GM10847 (cell line): ENCODE results near the gene KREMEN1.

Experiments
- POLR2A ChIP-seq: IDR thresholded peaks from 2 replicates; pipeline ENCODE4 v1.6.1; 2011; ENCODE audit not compliant: insufficient read length; ENCODE audit errors: extremely low read depth

KREMEN1 gene

GRCh38 chr22:29144786-29145160 lies 71.9 kb downstream of the KREMEN1 start:
- TF ChIP-seq POLR2A, result no peak

GRCh38 chr22:29145321-29146072 lies 72.7 kb downstream of the KREMEN1 start:
- TF ChIP-seq POLR2A, result no peak

GRCh38 chr22:29146091-29146560 lies 73.3 kb downstream of the KREMEN1 start:
- no peak for TF ChIP-seq POLR2A

- TF ChIP-seq POLR2A, result no peak
Observed at GRCh38 chr22:29146771-29147170, 73.9 kb downstream of the KREMEN1 start.

- TF ChIP-seq POLR2A, result no peak
Observed at GRCh38 chr22:29147331-29147899, 74.6 kb downstream of the KREMEN1 start.

- no peak for TF ChIP-seq POLR2A
Observed at GRCh38 chr22:29148036-29148435, 75.2 kb downstream of the KREMEN1 start.

GRCh38 chr22:29148826-29149225 lies 76.0 kb downstream of the KREMEN1 start:
- TF ChIP-seq POLR2A, result no peak

- TF ChIP-seq POLR2A, result no peak
Observed at GRCh38 chr22:29149841-29150555, 77.2 kb downstream of the KREMEN1 start.

GRCh38 chr22:29150701-29151100 lies 77.9 kb downstream of the KREMEN1 start:
- TF ChIP-seq POLR2A, result no peak

GRCh38 chr22:29151316-29151715 lies 78.5 kb downstream of the KREMEN1 start:
- TF ChIP-seq POLR2A, result no peak

GRCh38 chr22:29152045-29152953 lies 79.5 kb downstream of the KREMEN1 start:
- no peak for TF ChIP-seq POLR2A

- no peak for TF ChIP-seq POLR2A
Observed at GRCh38 chr22:29152954-29153719, 80.3 kb downstream of the KREMEN1 start.

GRCh38 chr22:29154364-29155048 lies 81.7 kb downstream of the KREMEN1 start:
- TF ChIP-seq POLR2A, result no peak

GRCh38 chr22:29155966-29156365 lies 83.1 kb downstream of the KREMEN1 start:
- TF ChIP-seq POLR2A, result no peak
